Mesothelial cell of epicardium (in vitro differentiated cells): ENCODE data around the gene TMEM45A. TPM values are rescaled to one million over a fixed set of nuclear protein-coding genes. Genes with fewer than 3 reads are reported as not detected.
"Not testable (repeated sequence)": the region's sequence is repeated elsewhere in the genome, so short reads cannot be mapped to it uniquely, and the experiment has no call there.

Experiments
- DNase-seq, 2 experiments: peaks; one replicate each; pipeline ENCODE4 v3.0.0; 2021; ENCODE audit warnings: low spot score in 2 of 2; ENCODE audit not compliant: unreplicated experiment in 2 of 2
- H3K27ac Mint-ChIP-seq: 2 replicates; pipeline ENCODE4 v1.8.0; 2021; ENCODE audit warnings: mixed read lengths
- H3K27me3 Mint-ChIP-seq: 2 replicates; pipeline ENCODE4 v1.8.0; 2021; ENCODE audit warnings: low read depth, mixed read lengths
- H3K36me3 Mint-ChIP-seq: 2 replicates; pipeline ENCODE4 v1.8.0; 2021; ENCODE audit warnings: mixed read lengths
- H3K4me1 Mint-ChIP-seq: 2 replicates; pipeline ENCODE4 v1.8.0; 2021; ENCODE audit warnings: mixed read lengths
- H3K4me3 Mint-ChIP-seq: 2 replicates; pipeline ENCODE4 v1.8.0; 2021; ENCODE audit warnings: mild to moderate bottlenecking, moderate library complexity, mixed read lengths
- H3K9me3 Mint-ChIP-seq: 2 replicates; pipeline ENCODE4 v1.8.0; 2021; ENCODE audit warnings: mixed read lengths
- total RNA-seq: library from RNA; stranded (reverse); gene quantifications from 3 replicates; pipeline ENCODE4 v1.2.1, GENCODE V29; 2021
- TF ChIP-seq, protein P1 (sequence below): fragments of 200-600 bp; sonication (generic); IDR thresholded peaks from one replicate; pipeline ENCODE4 v1.5.0; 2021; ENCODE audit warnings: antibody characterized with exemption; ENCODE audit not compliant: unreplicated experiment

The TMEM45A gene
- total RNA-seq, 1 donor from 2014 or later = 25.7 TPM

DNA sequence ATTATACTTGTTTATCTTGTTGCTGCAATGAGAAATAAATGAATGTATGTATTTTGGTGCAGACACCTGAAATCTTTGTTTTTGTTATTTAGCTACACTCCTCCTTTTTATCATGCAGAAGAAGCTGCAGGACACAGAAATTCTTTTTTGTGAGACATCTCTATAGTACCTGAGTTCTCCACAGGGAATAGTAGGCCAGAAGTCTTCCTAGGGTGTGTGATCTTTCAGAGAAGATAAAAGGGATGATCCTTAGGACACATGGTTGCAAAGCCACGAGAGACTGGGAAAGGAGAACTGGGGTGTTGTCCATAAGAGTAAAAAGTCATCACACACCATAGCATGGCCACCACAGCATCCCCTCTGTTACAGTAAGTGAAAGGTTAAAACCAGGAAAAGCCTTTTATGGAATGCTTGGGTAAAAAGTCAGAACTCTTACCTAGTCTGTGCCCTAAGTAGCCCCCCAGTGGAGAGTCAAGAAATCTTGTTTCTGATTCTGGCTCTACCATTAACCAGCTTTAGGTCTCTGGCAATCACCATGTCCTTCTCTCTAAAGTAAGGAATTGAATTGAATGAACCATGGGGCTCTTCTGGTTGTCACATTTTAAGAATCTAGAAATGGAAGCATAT lies 85.1 kb downstream of the TMEM45A start:
- TF ChIP-seq, protein P1, sequence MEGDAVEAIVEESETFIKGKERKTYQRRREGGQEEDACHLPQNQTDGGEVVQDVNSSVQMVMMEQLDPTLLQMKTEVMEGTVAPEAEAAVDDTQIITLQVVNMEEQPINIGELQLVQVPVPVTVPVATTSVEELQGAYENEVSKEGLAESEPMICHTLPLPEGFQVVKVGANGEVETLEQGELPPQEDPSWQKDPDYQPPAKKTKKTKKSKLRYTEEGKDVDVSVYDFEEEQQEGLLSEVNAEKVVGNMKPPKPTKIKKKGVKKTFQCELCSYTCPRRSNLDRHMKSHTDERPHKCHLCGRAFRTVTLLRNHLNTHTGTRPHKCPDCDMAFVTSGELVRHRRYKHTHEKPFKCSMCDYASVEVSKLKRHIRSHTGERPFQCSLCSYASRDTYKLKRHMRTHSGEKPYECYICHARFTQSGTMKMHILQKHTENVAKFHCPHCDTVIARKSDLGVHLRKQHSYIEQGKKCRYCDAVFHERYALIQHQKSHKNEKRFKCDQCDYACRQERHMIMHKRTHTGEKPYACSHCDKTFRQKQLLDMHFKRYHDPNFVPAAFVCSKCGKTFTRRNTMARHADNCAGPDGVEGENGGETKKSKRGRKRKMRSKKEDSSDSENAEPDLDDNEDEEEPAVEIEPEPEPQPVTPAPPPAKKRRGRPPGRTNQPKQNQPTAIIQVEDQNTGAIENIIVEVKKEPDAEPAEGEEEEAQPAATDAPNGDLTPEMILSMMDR = no peak
- H3K9me3 Mint-ChIP-seq = no peaks in the 10 kb centered on the region
- DNase-seq = no peak
- H3K4me1 Mint-ChIP-seq = peaks cover 2% of the 10 kb centered on the region
- H3K36me3 Mint-ChIP-seq = peaks cover 5% of the 10 kb centered on the region
- no peak overlapping the region for H3K4me3 Mint-ChIP-seq
- no peaks in the 10 kb centered on the region for H3K27me3 Mint-ChIP-seq
- no peak overlapping the region for H3K27ac Mint-ChIP-seq

GRCh38 chr3:100578646-100579045 lies 86.2 kb downstream of the TMEM45A start:
- H3K4me3 Mint-ChIP-seq = no peak overlapping the region
- peaks cover 4% of the 10 kb centered on the region for H3K9me3 Mint-ChIP-seq
- no peak for DNase-seq
- H3K27me3 Mint-ChIP-seq = no peaks in the 10 kb centered on the region
- no peak overlapping the region for H3K27ac Mint-ChIP-seq
- TF ChIP-seq, protein P1 = no peak
- H3K36me3 Mint-ChIP-seq = peaks cover 5% of the 10 kb centered on the region
- H3K4me1 Mint-ChIP-seq = peaks cover 2% of the 10 kb centered on the region

DNA sequence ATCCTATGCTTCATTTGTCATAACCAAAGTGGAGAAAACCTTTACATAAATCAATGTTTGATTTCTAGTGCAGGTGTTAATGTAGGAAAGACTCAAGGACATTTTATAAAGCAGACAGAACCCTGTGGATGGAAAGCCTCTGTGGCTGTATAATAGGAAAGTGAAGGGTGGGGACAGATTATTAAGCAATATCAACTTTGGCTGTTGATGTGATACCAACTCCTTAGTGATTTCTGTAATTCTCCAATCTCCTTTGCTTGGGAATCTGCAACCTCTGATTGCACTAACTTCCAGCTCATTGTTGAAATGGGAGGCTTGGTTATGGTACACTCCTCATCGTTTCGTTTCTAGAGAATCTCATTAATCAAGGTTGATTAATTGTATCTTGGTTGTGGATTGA lies 87.7 kb downstream of the TMEM45A start:
- H3K27me3 Mint-ChIP-seq = no peaks in the 10 kb centered on the region
- no peak overlapping the region for H3K27ac Mint-ChIP-seq

GRCh38 chr3:100581650-100582049 lies 89.2 kb downstream of the TMEM45A start:
- no peaks in the 10 kb centered on the region for H3K36me3 Mint-ChIP-seq
- peaks cover 4% of the 10 kb centered on the region for H3K4me1 Mint-ChIP-seq
- H3K9me3 Mint-ChIP-seq = peaks cover 26% of the 10 kb centered on the region
- no peak overlapping the region for H3K27ac Mint-ChIP-seq
- H3K27me3 Mint-ChIP-seq = no peaks in the 10 kb centered on the region
- TF ChIP-seq, protein P1 = no peak
- no peak overlapping the region for H3K4me3 Mint-ChIP-seq
- no peak for DNase-seq

More for the DNA sequence above, 87.7 kb downstream of the TMEM45A start:
- Mint-ChIP-seq H3K9me3 (peaks cover 15% of the 10 kb centered on the region), H3K36me3 (no peaks in the 10 kb centered on the region), H3K4me3 (no peak overlapping the region), H3K4me1 (peaks cover 4% of the 10 kb centered on the region)
- DNase-seq = no peak
- TF ChIP-seq, protein P1 = no peak

DNA sequence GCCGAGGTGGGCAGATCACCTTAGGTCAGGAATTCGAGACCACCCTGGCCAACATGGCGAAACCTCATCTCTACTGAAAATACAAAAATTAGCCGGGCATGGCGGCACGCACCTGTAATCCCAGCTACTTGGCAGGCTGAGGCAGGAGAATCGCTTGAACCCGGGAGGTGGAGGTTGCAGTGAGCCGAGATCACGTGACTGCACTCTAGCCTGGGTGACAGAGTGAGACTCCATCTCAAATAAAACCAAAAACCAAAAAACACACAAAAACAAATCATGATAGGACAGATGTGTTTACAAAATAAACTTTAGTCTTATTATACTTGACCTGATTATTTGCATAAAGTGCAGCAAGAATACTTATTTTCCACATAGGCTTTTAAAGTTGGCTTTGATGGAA lies 89.7 kb downstream of the TMEM45A start:
- not testable (repeated sequence) for H3K27ac Mint-ChIP-seq, H3K4me1 Mint-ChIP-seq, H3K27me3 Mint-ChIP-seq, DNase-seq, H3K4me3 Mint-ChIP-seq, H3K36me3 Mint-ChIP-seq
- peaks cover 26% of the 10 kb centered on the region for H3K9me3 Mint-ChIP-seq

DNA sequence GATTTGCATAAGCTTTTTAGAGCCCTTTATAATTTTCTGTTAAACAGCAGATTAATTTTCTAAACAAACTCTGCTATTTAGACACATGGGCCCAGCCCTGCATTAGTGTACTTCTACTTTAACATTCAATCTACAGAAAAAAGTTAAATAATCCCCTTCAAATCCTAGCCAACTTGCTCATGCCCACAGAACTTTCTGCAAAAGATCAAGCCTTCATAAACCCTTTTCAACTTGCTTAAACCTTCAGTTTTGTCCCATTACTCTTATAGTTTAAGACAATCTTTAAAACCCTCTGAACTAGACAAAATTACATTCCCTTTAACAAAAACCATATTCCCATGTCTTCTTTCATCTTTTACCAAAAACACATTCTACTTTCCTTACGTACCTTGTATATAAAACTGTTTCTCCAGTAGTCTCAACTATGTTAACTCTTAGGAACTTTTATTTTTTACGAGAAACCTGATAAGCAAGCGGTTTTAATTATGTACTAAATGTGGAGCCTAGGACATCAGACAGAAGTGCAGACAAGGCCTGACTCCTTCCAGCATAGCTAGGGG lies 91.8 kb downstream of the TMEM45A start:
- TF ChIP-seq, protein P1 = no peak
- H3K9me3 Mint-ChIP-seq = peaks cover 26% of the 10 kb centered on the region
- peaks cover 4% of the 10 kb centered on the region for H3K4me1 Mint-ChIP-seq
- no peak for DNase-seq
- no peaks in the 10 kb centered on the region for H3K36me3 Mint-ChIP-seq
- H3K27ac Mint-ChIP-seq = peak overlapping the region; percentile 14
- no peak overlapping the region for H3K4me3 Mint-ChIP-seq
- no peaks in the 10 kb centered on the region for H3K27me3 Mint-ChIP-seq
